HepG2 (cell line): ENCODE measurements around the gene NSUN3. TPM values are rescaled to one million over a fixed set of nuclear protein-coding genes. Genes with fewer than 3 reads are reported as not detected.

Experiments used
- ASH2L ChIP-seq: fragments of 300-600, 200-600 bp; sonication (generic); IDR thresholded peaks from 2 replicates; pipeline ENCODE4 v1.7.0; 2017; ENCODE audit warnings: low read depth, mild to moderate bottlenecking, moderate library complexity, mixed read lengths, low read length; ENCODE audit not compliant: insufficient read length
- HMG20A ChIP-seq: IDR thresholded peaks from 2 replicates; pipeline ENCODE4 v1.6.1; 2016; ENCODE audit warnings: borderline replicate concordance
- KDM5B ChIP-seq: sonication (generic); formaldehyde crosslinking; IDR thresholded peaks from 2 replicates; pipeline ENCODE4 v1.4.0; 2020; ENCODE audit warnings: missing genetic modification reagents, mild to moderate bottlenecking, borderline replicate concordance
- MYC ChIP-seq: sonication (generic); formaldehyde crosslinking; IDR thresholded peaks from 2 replicates; pipeline ENCODE4 v1.9.0; 2021; ENCODE audit warnings: missing genetic modification reagents, borderline replicate concordance
- PHF8 ChIP-seq: sonication (generic); formaldehyde crosslinking; IDR thresholded peaks from 2 replicates; pipeline ENCODE4 v1.5.0; 2020; ENCODE audit warnings: missing genetic modification reagents
- SRY ChIP-seq: sonication (generic); formaldehyde crosslinking; IDR thresholded peaks from 2 replicates; pipeline ENCODE4 v1.8.0; 2022; ENCODE audit warnings: mild to moderate bottlenecking, missing genetic modification reagents
- TBL1XR1 ChIP-seq: fragments of 150-350 bp; IDR thresholded peaks from 2 replicates; pipeline ENCODE4 v1.6.1; 2014; ENCODE audit warnings: borderline replicate concordance, low read length; ENCODE audit not compliant: partially characterized antibody
- TOPORS ChIP-seq: sonication (generic); formaldehyde crosslinking; IDR thresholded peaks from 2 replicates; pipeline ENCODE4 v1.8.0; 2023; ENCODE audit warnings: mild to moderate bottlenecking, missing genetic modification reagents
- ZNF569 ChIP-seq: sonication (generic); formaldehyde crosslinking; IDR thresholded peaks from 2 replicates; pipeline ENCODE4 v1.5.0; 2020; ENCODE audit warnings: mild to moderate bottlenecking, missing genetic modification reagents, moderate library complexity, borderline replicate concordance
- ZNF674 ChIP-seq: sonication (generic); formaldehyde crosslinking; IDR thresholded peaks from 2 replicates; pipeline ENCODE4 v1.5.0; 2020; ENCODE audit warnings: low read depth, mild to moderate bottlenecking, missing genetic modification reagents
- ZSCAN12 ChIP-seq: sonication (generic); formaldehyde crosslinking; IDR thresholded peaks from 2 replicates; pipeline ENCODE4 v1.9.0; 2021; ENCODE audit warnings: mild to moderate bottlenecking, missing genetic modification reagents
- polyA plus RNA-seq, 8 experiments: library from polyadenylated mRNA; depleted of rRNA in 3 of 8; stranded (reverse) in 7 of 8; unstranded in 1 of 8; fragments of >200 nt; fragmentation: Illumina TruSeq in 4 of 8; extraction: Trizol in 4 of 8; gene quantifications; 2 replicates each; pipeline versions ENCODE4 v1.2.1 to v1.2.3, GENCODE V29; 2011 to 2016; ENCODE audit warnings: low read depth in 4 of 8, missing spikeins in 1 of 8, mixed read lengths in 1 of 8; ENCODE audit not compliant: insufficient read depth in 1 of 8
- total RNA-seq, 5 experiments: library from RNA; depleted of rRNA; stranded (reverse); fragments of >200 nt; fragmentation: Illumina TruSeq; extraction: Trizol; gene quantifications; 2 replicates each; pipeline ENCODE4 v1.2.3, GENCODE V29; 2016; ENCODE audit warnings: low read depth in 1 of 5
- TF ChIP-seq, protein P1 (sequence below): sonication (generic); formaldehyde crosslinking; IDR thresholded peaks from 2 replicates; pipeline ENCODE4 v1.5.1; 2020; ENCODE audit warnings: mild to moderate bottlenecking, missing genetic modification reagents, borderline replicate concordance
- TF ChIP-seq, protein P2 (sequence below): sonication (generic); formaldehyde crosslinking; IDR thresholded peaks from 2 replicates; pipeline ENCODE4 v1.4.0; 2020; ENCODE audit warnings: missing genetic modification reagents
- TF ChIP-seq, protein P3 (sequence below): sonication (generic); formaldehyde crosslinking; IDR thresholded peaks from 2 replicates; pipeline ENCODE4 v1.4.0; 2020; ENCODE audit warnings: mild to moderate bottlenecking, low read depth, missing genetic modification reagents
- TF ChIP-seq, protein P4 (sequence below): sonication (generic); formaldehyde crosslinking; IDR thresholded peaks from 2 replicates; pipeline ENCODE4 v1.4.0; 2020; ENCODE audit warnings: mild to moderate bottlenecking, missing genetic modification reagents

The NSUN3 gene
- total and polyA plus RNA-seq, 2 of the 13 experiments (the other 11 are each of a cell fraction or from before 2014, with no cell fraction given), result 3.2 to 10.6 TPM

DNA sequence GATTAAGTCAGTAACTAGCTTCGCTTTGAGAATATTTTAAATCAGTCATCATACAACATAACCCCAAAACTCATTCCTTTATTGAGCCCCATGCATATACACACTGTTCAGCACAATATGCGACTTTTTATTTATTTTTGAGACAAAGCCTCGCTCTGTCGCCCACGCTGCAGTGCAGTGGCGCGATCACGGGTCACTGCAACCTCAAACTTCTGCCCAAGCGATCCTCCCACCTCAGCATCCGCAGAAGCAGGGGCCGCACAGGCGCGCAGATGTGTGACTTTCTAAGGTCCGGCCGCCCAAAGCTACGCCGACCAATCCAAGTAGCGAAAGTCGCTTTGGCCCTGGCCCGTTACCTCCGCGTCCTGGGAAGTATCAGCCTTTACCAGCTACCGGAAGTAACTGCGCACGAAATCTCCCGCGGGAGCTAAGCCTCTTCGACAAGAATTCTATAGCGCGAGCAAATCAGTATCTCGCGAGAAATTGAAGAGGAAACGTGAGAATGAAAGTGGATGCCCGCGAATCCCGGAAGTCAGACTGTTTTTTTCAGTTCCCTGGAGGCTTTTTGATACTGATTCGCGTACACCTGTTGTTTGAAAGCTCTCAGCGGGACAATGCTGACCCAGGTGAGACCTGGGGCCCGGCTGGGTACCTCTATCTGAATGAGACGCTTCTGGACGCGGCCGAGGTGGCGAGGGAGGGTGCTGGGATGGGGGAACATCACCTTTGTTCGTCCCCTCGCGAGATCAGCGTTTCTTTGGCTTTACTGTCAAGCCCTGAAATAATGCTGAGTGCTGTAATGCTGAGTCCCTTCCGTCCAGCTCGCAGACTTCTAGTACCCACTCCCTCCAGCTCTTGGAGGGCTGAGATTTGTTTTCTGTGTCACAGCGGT, at the start of gene NSUN3, which contains the start of gene DHFR2 (continued):
- TF ChIP-seq, protein P1, sequence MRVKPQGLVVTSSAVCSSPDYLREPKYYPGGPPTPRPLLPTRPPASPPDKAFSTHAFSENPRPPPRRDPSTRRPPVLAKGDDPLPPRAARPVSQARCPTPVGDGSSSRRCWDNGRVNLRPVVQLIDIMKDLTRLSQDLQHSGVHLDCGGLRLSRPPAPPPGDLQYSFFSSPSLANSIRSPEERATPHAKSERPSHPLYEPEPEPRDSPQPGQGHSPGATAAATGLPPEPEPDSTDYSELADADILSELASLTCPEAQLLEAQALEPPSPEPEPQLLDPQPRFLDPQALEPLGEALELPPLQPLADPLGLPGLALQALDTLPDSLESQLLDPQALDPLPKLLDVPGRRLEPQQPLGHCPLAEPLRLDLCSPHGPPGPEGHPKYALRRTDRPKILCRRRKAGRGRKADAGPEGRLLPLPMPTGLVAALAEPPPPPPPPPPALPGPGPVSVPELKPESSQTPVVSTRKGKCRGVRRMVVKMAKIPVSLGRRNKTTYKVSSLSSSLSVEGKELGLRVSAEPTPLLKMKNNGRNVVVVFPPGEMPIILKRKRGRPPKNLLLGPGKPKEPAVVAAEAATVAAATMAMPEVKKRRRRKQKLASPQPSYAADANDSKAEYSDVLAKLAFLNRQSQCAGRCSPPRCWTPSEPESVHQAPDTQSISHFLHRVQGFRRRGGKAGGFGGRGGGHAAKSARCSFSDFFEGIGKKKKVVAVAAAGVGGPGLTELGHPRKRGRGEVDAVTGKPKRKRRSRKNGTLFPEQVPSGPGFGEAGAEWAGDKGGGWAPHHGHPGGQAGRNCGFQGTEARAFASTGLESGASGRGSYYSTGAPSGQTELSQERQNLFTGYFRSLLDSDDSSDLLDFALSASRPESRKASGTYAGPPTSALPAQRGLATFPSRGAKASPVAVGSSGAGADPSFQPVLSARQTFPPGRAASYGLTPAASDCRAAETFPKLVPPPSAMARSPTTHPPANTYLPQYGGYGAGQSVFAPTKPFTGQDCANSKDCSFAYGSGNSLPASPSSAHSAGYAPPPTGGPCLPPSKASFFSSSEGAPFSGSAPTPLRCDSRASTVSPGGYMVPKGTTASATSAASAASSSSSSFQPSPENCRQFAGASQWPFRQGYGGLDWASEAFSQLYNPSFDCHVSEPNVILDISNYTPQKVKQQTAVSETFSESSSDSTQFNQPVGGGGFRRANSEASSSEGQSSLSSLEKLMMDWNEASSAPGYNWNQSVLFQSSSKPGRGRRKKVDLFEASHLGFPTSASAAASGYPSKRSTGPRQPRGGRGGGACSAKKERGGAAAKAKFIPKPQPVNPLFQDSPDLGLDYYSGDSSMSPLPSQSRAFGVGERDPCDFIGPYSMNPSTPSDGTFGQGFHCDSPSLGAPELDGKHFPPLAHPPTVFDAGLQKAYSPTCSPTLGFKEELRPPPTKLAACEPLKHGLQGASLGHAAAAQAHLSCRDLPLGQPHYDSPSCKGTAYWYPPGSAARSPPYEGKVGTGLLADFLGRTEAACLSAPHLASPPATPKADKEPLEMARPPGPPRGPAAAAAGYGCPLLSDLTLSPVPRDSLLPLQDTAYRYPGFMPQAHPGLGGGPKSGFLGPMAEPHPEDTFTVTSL (CRISPR knock-in tag), result no peak
- TF ChIP-seq, protein P2, sequence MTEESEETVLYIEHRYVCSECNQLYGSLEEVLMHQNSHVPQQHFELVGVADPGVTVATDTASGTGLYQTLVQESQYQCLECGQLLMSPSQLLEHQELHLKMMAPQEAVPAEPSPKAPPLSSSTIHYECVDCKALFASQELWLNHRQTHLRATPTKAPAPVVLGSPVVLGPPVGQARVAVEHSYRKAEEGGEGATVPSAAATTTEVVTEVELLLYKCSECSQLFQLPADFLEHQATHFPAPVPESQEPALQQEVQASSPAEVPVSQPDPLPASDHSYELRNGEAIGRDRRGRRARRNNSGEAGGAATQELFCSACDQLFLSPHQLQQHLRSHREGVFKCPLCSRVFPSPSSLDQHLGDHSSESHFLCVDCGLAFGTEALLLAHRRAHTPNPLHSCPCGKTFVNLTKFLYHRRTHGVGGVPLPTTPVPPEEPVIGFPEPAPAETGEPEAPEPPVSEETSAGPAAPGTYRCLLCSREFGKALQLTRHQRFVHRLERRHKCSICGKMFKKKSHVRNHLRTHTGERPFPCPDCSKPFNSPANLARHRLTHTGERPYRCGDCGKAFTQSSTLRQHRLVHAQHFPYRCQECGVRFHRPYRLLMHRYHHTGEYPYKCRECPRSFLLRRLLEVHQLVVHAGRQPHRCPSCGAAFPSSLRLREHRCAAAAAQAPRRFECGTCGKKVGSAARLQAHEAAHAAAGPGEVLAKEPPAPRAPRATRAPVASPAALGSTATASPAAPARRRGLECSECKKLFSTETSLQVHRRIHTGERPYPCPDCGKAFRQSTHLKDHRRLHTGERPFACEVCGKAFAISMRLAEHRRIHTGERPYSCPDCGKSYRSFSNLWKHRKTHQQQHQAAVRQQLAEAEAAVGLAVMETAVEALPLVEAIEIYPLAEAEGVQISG (CRISPR knock-in tag), result peak; percentile 75
- TF ChIP-seq, protein P3, sequence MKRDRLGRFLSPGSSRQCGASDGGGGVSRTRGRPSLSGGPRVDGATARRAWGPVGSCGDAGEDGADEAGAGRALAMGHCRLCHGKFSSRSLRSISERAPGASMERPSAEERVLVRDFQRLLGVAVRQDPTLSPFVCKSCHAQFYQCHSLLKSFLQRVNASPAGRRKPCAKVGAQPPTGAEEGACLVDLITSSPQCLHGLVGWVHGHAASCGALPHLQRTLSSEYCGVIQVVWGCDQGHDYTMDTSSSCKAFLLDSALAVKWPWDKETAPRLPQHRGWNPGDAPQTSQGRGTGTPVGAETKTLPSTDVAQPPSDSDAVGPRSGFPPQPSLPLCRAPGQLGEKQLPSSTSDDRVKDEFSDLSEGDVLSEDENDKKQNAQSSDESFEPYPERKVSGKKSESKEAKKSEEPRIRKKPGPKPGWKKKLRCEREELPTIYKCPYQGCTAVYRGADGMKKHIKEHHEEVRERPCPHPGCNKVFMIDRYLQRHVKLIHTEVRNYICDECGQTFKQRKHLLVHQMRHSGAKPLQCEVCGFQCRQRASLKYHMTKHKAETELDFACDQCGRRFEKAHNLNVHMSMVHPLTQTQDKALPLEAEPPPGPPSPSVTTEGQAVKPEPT (CRISPR knock-in tag), result no peak
- TF ChIP-seq TBL1XR1, result no peak
- no peak for TF ChIP-seq HMG20A (CRISPR knock-in tag)
- TF ChIP-seq ZSCAN12, result no peak
- TF ChIP-seq ZNF569 (CRISPR knock-in tag), result no peak
- peak; percentile 81 for TF ChIP-seq PHF8 (CRISPR knock-in tag)
- no peak; the same call in 1 of the 2 replicates for TF ChIP-seq TOPORS (CRISPR knock-in tag)
- no peak for TF ChIP-seq ZNF674 (CRISPR knock-in tag)
- peak; percentile 36; the same call in 1 of the 2 replicates for TF ChIP-seq KDM5B (CRISPR knock-in tag)
- TF ChIP-seq SRY (CRISPR knock-in tag), result no peak; the same call in 1 of the 2 replicates
- peak; percentile 63 for TF ChIP-seq MYC (CRISPR knock-in tag)
- TF ChIP-seq ASH2L, result peak; percentile 96
- TF ChIP-seq, protein P4, sequence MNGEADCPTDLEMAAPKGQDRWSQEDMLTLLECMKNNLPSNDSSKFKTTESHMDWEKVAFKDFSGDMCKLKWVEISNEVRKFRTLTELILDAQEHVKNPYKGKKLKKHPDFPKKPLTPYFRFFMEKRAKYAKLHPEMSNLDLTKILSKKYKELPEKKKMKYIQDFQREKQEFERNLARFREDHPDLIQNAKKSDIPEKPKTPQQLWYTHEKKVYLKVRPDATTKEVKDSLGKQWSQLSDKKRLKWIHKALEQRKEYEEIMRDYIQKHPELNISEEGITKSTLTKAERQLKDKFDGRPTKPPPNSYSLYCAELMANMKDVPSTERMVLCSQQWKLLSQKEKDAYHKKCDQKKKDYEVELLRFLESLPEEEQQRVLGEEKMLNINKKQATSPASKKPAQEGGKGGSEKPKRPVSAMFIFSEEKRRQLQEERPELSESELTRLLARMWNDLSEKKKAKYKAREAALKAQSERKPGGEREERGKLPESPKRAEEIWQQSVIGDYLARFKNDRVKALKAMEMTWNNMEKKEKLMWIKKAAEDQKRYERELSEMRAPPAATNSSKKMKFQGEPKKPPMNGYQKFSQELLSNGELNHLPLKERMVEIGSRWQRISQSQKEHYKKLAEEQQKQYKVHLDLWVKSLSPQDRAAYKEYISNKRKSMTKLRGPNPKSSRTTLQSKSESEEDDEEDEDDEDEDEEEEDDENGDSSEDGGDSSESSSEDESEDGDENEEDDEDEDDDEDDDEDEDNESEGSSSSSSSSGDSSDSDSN (CRISPR knock-in tag), result peak; percentile 62
